GM23248 (cell line): Measurements from ENCODE around the gene ACP1. TPM values are rescaled to one million over a fixed set of nuclear protein-coding genes. Genes with fewer than 3 reads are reported as not detected.

Experiments
- DNase-seq: peaks from one replicate; pipeline ENCODE4 v3.0.0-alpha.2; 2015
- H2AFZ ChIP-seq: fragments of 200-600 bp; sonication (generic); 2 replicates; pipeline ENCODE4 v1.6.1; 2016; ENCODE audit warnings: antibody characterized with exemption
- H3F3A ChIP-seq: fragments of 200-600 bp; sonication (generic); 2 replicates; pipeline ENCODE4 v1.6.1; 2016; ENCODE audit warnings: mild to moderate bottlenecking, antibody characterized with exemption, mixed run types; ENCODE audit not compliant: insufficient read depth
- H3K27ac ChIP-seq: fragments of 200-600 bp; sonication (generic); 2 replicates; pipeline ENCODE4 v1.5.1; 2016; ENCODE audit warnings: mild to moderate bottlenecking
- H3K27me3 ChIP-seq: fragments of 200-600 bp; sonication (generic); replicated peaks from 2 replicates; pipeline ENCODE4 v1.6.1; 2016; ENCODE audit warnings: mild to moderate bottlenecking; ENCODE audit not compliant: insufficient read depth
- H3K36me3 ChIP-seq: fragments of 200-600 bp; sonication (generic); 2 replicates; pipeline ENCODE4 v1.6.1; 2016; ENCODE audit warnings: low read depth, mild to moderate bottlenecking
- H3K4me1 ChIP-seq: fragments of 200-600 bp; sonication (generic); 2 replicates; pipeline ENCODE4 v1.6.1; 2016; ENCODE audit warnings: mild to moderate bottlenecking; ENCODE audit not compliant: insufficient read depth
- H3K4me2 ChIP-seq: fragments of 200-600 bp; sonication (generic); one replicate; pipeline ENCODE4 v1.6.1; 2016; ENCODE audit warnings: mild to moderate bottlenecking; ENCODE audit not compliant: unreplicated experiment
- H3K4me3 ChIP-seq: fragments of 200-600 bp; sonication (generic); 2 replicates; pipeline ENCODE4 v1.5.1; 2016; ENCODE audit warnings: mild to moderate bottlenecking
- H3K79me2 ChIP-seq: fragments of 200-600 bp; sonication (generic); 2 replicates; pipeline ENCODE4 v1.6.1; 2016; ENCODE audit warnings: mild to moderate bottlenecking; ENCODE audit not compliant: insufficient read depth
- H3K9ac ChIP-seq: fragments of 200-600 bp; sonication (generic); 2 replicates; pipeline ENCODE4 v1.6.1; 2016; ENCODE audit warnings: mild to moderate bottlenecking
- H3K9me2 ChIP-seq: fragments of 200-600 bp; sonication (generic); 2 replicates; pipeline ENCODE4 v1.6.1; 2016; ENCODE audit warnings: mixed run types, mild to moderate bottlenecking, moderate library complexity; ENCODE audit not compliant: insufficient read depth
- H3K9me3 ChIP-seq: fragments of 200-600 bp; sonication (generic); one replicate; pipeline ENCODE4 v1.6.1; 2017; ENCODE audit warnings: low read depth
- H4K20me1 ChIP-seq: fragments of 200-600 bp; sonication (generic); 2 replicates; pipeline ENCODE4 v1.6.0; 2016; ENCODE audit not compliant: insufficient read depth
- EZH2 ChIP-seq: fragments of 200-600 bp; sonication (generic); IDR thresholded peaks from 2 replicates; pipeline ENCODE4 v1.6.1; 2018; ENCODE audit warnings: antibody characterized with exemption, mild to moderate bottlenecking; ENCODE audit not compliant: insufficient read depth, poor library complexity, severe bottlenecking
- EZH2phosphoT487 ChIP-seq: fragments of 200-600 bp; sonication (generic); IDR thresholded peaks from 2 replicates; pipeline ENCODE4 v1.6.1; 2018; ENCODE audit warnings: antibody characterized with exemption, moderate library complexity, mild to moderate bottlenecking, low read depth; ENCODE audit not compliant: insufficient read depth
- WGBS, 2 experiments: methylation state at CpG; one replicate each; pipeline ENCODE4 v1.1.6; 2015 to 2017; ENCODE audit warnings: low lambda C conversion rate in 2 of 2, low coverage in 1 of 2; ENCODE audit errors: missing lambda C conversion rate in 2 of 2; 5-methylcytosine and 5-hydroxymethylcytosine counted together
- in situ Hi-C: fragments of 300-500 bp; cut with MboI; formaldehyde crosslinking; loops from 2 replicates; pipeline ENCODE4 v1.15.0; 2020
- polyA plus RNA-seq: library from polyadenylated mRNA; unstranded; fragments of >200 nt; fragmentation: Nextera tagmentation; extraction: Ambion mirVana; gene quantifications from 2 replicates; pipeline ENCODE4 v1.2.1, GENCODE V29; 2016
- total RNA-seq: library from RNA; depleted of rRNA; stranded (reverse); fragments of >200 nt; shearing (Covaris generic); gene quantifications from 2 replicates; pipeline ENCODE4 v1.2.3, GENCODE V29; 2014

Gene ACP1
- total and polyA plus RNA-seq, 2 experiments from 2014 or later: 116 to 156 TPM

DNA sequence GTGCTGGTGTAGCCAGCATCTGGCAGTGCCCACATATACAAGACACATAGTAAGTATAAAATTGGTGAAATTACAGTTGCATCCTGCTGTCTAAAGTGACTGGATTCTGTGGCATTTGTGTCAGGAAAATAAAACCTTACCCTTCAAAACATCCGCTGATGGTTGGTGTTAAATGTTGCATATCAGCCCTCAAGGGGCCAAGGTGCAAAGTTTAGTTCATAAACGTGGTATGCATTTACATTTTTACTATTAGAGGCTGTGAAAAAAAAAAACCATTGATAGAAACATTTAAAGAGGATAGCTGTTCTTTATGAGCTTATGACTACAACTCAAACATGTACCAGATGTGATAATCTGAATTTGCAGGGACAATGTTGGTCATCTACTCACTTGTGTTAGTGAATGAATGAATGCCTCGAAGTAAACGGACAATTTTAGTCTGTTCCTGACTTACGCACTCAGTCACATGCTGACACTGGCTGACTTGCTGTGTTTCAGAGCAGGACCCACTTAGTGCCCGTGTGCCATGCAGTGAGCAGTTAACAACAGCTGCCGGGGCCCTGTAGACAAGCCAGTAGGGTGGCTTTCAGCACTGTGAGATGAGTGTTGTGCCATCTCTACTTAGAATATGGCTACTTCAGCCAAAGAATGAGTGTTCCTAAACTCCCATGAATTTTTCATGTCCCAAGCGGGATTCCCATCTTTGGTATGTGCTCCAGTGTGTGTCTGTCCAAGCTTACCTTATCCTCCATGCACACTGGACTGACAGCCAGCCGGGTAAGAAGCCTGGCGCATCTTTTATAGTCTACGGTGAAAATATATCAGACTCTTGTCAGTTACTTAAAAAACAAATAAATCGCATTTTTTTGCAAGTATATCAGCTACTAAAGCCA lies 17.9 kb downstream of the ACP1 start:
- no peak overlapping the region for H3K9ac ChIP-seq
- H3K79me2 ChIP-seq: peaks cover 11% of the 10 kb centered on the region
- no peaks in the 10 kb centered on the region for H3K27me3 ChIP-seq
- in situ Hi-C loops: no loop called here
- peaks cover 37% of the 10 kb centered on the region for H3F3A ChIP-seq
- no peak overlapping the region for H3K27ac ChIP-seq
- H4K20me1 ChIP-seq: no peaks in the 10 kb centered on the region
- no peak overlapping the region for H3K4me2 ChIP-seq
- H3K9me2 ChIP-seq: no peaks in the 10 kb centered on the region
- H3K36me3 ChIP-seq: peaks cover 27% of the 10 kb centered on the region
- WGBS, 2 experiments: 95 to 96% methylated on average over 12 of the region's 12 CpGs
- H2AFZ ChIP-seq: no peak overlapping the region
- peaks cover 24% of the 10 kb centered on the region for H3K4me1 ChIP-seq
- DNase-seq: no peak
- H3K9me3 ChIP-seq: no peaks in the 10 kb centered on the region
- H3K4me3 ChIP-seq: no peak overlapping the region
- TF ChIP-seq EZH2phosphoT487: no peak
- TF ChIP-seq EZH2: no peak

DNA sequence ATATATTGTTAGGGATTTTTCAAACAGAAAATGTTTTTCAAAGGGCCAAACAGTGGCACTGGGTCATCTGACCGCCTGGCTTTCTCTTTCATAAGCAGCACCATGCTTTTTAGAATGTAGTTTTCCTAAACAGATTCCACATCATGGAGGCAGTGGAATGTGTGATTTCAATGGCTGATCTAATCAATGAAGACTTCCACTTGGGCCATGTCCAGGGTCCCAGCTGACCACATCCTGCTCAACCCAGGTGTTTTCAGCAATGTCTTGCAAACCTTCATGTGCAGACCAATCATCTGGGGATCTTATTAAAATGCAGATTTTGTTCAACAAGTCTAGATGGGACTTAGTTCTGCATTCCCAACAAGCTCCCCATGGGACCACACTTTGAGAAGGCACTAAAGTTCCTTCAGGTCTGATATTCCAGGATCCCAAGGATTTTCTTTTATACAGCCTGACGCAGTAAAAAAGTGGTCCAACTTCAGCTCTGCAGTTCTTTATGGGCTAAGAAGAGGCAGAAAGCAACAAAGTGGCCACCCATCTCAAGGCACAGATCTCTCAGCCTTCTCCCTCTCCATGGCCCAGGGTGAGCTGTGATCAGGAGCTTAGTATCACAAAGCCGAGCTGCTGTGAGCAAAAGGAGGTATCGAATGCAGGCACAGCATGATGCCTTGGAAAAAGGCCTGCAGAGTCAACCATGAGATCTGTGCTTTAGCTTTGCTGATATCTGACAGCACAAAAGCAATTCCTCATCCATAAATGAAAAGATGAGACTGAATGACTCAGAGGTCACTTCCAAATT lies 19.4 kb downstream of the ACP1 start:
- 82 to 91% methylated on average over 4 of the region's 4 CpGs for WGBS, 2 experiments
- Histone ChIP-seq H3K4me1 (peaks cover 24% of the 10 kb centered on the region), H4K20me1 (no peaks in the 10 kb centered on the region), H3K4me2 (no peak overlapping the region), H3K9ac (no peak overlapping the region), H3K27ac (no peak overlapping the region), H3K36me3 (peaks cover 11% of the 10 kb centered on the region), H3K9me3 (no peaks in the 10 kb centered on the region), H3K79me2 (no peaks in the 10 kb centered on the region), H3K27me3 (peaks cover 3% of the 10 kb centered on the region; the same call in 1 of the 2 replicates), H3K9me2 (no peaks in the 10 kb centered on the region), H3K4me3 (no peak overlapping the region), H3F3A (peaks cover 37% of the 10 kb centered on the region), H2AFZ (no peak overlapping the region)
- in situ Hi-C loops: no loop called here
- TF ChIP-seq EZH2phosphoT487 (no peak), EZH2 (no peak)
- no peak for DNase-seq

DNA sequence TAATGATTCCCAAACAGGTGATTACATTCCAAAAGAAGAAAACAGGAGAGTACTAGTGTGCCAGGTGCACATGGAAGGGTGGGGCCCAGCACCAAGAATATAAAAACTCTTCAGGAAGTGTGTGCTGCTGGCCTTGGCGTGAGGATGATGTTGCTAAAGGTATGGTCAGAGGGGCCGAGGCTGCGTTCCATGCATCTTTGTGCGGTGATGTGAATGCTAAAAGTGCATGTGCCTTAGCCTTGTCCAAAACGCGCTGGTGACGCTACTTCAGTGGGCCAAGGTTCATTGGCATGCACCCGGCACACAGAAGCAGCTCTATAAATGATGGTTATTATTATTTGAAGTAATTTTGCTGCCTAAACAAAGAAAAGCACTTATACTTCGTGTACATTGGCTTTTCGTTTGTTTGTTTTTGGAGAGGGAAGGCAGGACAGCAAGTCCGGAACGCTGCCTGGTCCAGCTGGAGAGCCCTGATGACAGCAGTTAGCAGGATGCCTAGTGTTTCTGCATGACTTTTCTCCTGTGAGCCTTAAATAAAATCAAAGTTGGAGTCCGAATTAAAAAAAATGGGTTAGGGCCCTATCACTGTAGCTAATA lies 20.2 kb downstream of the ACP1 start:
- H3K36me3 ChIP-seq: 0 out of 2 replicates have a peak, but pooled peaks cover 3% of the 10 kb centered on the region
- H3K9me3 ChIP-seq: no peaks in the 10 kb centered on the region
- H3K27me3 ChIP-seq: peaks cover 4% of the 10 kb centered on the region; the same call in 1 of the 2 replicates
- in situ Hi-C loops: no loop called here
- no peak overlapping the region for H2AFZ ChIP-seq
- peaks cover 24% of the 10 kb centered on the region for H3K4me1 ChIP-seq
- H3K4me2 ChIP-seq: peak overlapping the region; percentile 34
- H3K9ac ChIP-seq: no peak overlapping the region
- no peaks in the 10 kb centered on the region for H3K9me2 ChIP-seq
- no peaks in the 10 kb centered on the region for H3K79me2 ChIP-seq
- H3F3A ChIP-seq: peaks cover 37% of the 10 kb centered on the region
- H3K4me3 ChIP-seq: no peak overlapping the region
- 70 to 74% methylated on average over 13 of the region's 13 CpGs for WGBS, 2 experiments
- DNase-seq: no peak
- no peak for TF ChIP-seq EZH2
- no peak for TF ChIP-seq EZH2phosphoT487
- peak overlapping the region; percentile 44 for H3K27ac ChIP-seq
- H4K20me1 ChIP-seq: no peaks in the 10 kb centered on the region

DNA sequence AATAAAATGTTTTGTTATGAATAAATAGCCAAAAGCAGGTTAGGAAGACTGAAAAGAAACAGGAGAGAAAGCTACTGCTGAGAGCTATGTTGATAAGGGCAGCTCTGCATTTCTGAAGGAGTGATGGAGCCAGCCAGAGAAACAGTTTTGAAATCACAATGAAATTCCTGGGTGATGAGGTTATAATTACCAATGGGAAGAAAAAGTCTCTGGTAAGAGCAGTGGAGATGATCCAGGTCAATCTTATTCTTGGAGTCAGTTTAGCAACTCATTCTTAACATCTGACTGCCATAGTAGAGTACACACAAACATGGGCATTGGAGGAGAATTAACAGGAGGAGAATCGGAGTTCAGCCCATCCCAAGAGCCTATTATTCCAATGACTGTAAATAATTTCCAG lies 20.8 kb downstream of the ACP1 start:
- Histone ChIP-seq H3K27me3 (peaks cover 4% of the 10 kb centered on the region; the same call in 1 of the 2 replicates), H2AFZ (no peak overlapping the region), H3K4me2 (peak overlapping the region; percentile 35), H3K79me2 (no peaks in the 10 kb centered on the region), H3K27ac (peak overlapping the region; percentile 44), H4K20me1 (no peaks in the 10 kb centered on the region), H3K9me2 (no peaks in the 10 kb centered on the region), H3K36me3 (no peaks in the 10 kb centered on the region), H3K4me1 (peaks cover 24% of the 10 kb centered on the region), H3F3A (peaks cover 37% of the 10 kb centered on the region), H3K4me3 (no peak overlapping the region), H3K9me3 (no peaks in the 10 kb centered on the region), H3K9ac (no peak overlapping the region)
- DNase-seq: peak; percentile 86
- 3 to 19% methylated on average over 1 of the region's 1 CpG for WGBS, 2 experiments
- TF ChIP-seq EZH2: no peak
- TF ChIP-seq EZH2phosphoT487: no peak
- in situ Hi-C loops: no loop called here
